ENCODE results near the gene MPC1. TPM values are rescaled to one million over a fixed set of nuclear protein-coding genes. Genes with fewer than 3 reads are reported as not detected.

The MPC1 gene
- total RNA-seq, 2 experiments from 2014 or later = 17.4 to 19.3 TPM

GRCh38 chr6:166370489-166370888 lies 12.3 kb downstream of the MPC1 start:
- no peak overlapping the region for H3K4me3 ChIP-seq (ENCODE audit: low read length)
- peaks cover 12% of the 10 kb centered on the region for H3K36me3 ChIP-seq (ENCODE audit: insufficient read depth, low read length)
- no peaks in the 10 kb centered on the region for H3K9me3 ChIP-seq (ENCODE audit: control insufficient read depth in 1 of 2, insufficient read depth in 1 of 2, low read length in 2 of 2)
- H3K4me1 ChIP-seq (ENCODE audit: insufficient read depth, low read length) = no peaks in the 10 kb centered on the region
- no peak overlapping the region for H3K27ac ChIP-seq (ENCODE audit: low read depth in 1 of 2, low read length in 2 of 2)
- H3K27me3 Mint-ChIP-seq = no peaks in the 10 kb centered on the region
- TF ChIP-seq, protein P1, sequence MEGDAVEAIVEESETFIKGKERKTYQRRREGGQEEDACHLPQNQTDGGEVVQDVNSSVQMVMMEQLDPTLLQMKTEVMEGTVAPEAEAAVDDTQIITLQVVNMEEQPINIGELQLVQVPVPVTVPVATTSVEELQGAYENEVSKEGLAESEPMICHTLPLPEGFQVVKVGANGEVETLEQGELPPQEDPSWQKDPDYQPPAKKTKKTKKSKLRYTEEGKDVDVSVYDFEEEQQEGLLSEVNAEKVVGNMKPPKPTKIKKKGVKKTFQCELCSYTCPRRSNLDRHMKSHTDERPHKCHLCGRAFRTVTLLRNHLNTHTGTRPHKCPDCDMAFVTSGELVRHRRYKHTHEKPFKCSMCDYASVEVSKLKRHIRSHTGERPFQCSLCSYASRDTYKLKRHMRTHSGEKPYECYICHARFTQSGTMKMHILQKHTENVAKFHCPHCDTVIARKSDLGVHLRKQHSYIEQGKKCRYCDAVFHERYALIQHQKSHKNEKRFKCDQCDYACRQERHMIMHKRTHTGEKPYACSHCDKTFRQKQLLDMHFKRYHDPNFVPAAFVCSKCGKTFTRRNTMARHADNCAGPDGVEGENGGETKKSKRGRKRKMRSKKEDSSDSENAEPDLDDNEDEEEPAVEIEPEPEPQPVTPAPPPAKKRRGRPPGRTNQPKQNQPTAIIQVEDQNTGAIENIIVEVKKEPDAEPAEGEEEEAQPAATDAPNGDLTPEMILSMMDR (IDR thresholded peaks at IDR 0.05) = no peak
- intact Hi-C loops (cut with DNase I, micrococcal nuclease) = no loop called here
- CTCF ChIA-PET = interaction anchor here (2.2 kb wide), 1 partner anchor 11 kb away, joined by 8 read pairs; no protein-coding TSS in a partner anchor
- H3K27me3 ChIP-seq (ENCODE audit: control insufficient read depth in 1 of 2, insufficient read depth in 2 of 2, low read length in 2 of 2) = no peaks in the 10 kb centered on the region
- POLR2A ChIA-PET = no interaction called here
- H3K9me3 Mint-ChIP-seq = no peaks in the 10 kb centered on the region
- no peak for ATAC-seq (ENCODE audit: poor library complexity)
- H3K36me3 Mint-ChIP-seq (ENCODE audit: low read depth) = peaks cover 11% of the 10 kb centered on the region
- H3K4me3 Mint-ChIP-seq = no peak overlapping the region
- no peak overlapping the region for H3K27ac Mint-ChIP-seq
- DNase-seq = no peak
- no peaks in the 10 kb centered on the region for H3K4me1 Mint-ChIP-seq (ENCODE audit: low read depth)

DNA sequence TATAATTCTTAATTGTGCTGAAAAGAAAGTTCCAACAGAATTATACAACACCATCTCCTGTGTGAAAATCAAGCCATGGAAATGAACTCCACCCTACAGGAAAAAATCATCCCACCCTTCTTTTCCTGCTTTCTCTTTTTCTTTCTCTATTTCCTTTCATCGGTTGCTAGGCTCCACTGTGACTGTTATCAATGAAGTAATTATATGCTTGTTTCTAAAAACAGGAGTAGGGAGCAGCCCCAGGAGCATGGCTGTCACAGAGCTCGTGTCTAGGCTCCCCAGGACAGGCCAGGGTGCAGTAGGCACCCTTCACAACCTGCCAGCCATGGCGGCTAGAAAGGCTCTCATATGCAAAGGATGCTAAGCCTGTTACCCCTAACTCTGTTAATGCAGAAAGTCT lies 13.0 kb downstream of the MPC1 start:
- H3K4me3 Mint-ChIP-seq = no peak overlapping the region
- peaks cover 15% of the 10 kb centered on the region for H3K36me3 Mint-ChIP-seq (ENCODE audit: low read depth)
- H3K4me1 Mint-ChIP-seq (ENCODE audit: low read depth) = no peaks in the 10 kb centered on the region
- TF ChIP-seq, protein P1 (IDR thresholded peaks at IDR 0.05) = no peak
- H3K27me3 Mint-ChIP-seq = no peaks in the 10 kb centered on the region
- no peak for ATAC-seq (ENCODE audit: poor library complexity)
- ChIA-PET POLR2A (no interaction called here), CTCF (no interaction called here)
- intact Hi-C loops (cut with DNase I, micrococcal nuclease) = no loop called here
- Histone ChIP-seq H3K4me1 (ENCODE audit: insufficient read depth, low read length) (no peaks in the 10 kb centered on the region), H3K27ac (ENCODE audit: low read depth in 1 of 2, low read length in 2 of 2) (no peak overlapping the region), H3K4me3 (ENCODE audit: low read length) (no peak overlapping the region), H3K36me3 (ENCODE audit: insufficient read depth, low read length) (peaks cover 17% of the 10 kb centered on the region), H3K9me3 (ENCODE audit: control insufficient read depth in 1 of 2, insufficient read depth in 1 of 2, low read length in 2 of 2) (no peaks in the 10 kb centered on the region), H3K27me3 (ENCODE audit: control insufficient read depth in 1 of 2, insufficient read depth in 2 of 2, low read length in 2 of 2) (no peaks in the 10 kb centered on the region)
- no peak for DNase-seq
- H3K9me3 Mint-ChIP-seq = no peaks in the 10 kb centered on the region
- no peak overlapping the region for H3K27ac Mint-ChIP-seq

GRCh38 chr6:166366921-166367320 lies 15.8 kb downstream of the MPC1 start:
- no peaks in the 10 kb centered on the region for H3K4me1 Mint-ChIP-seq (ENCODE audit: low read depth)
- intact Hi-C loops (cut with DNase I, micrococcal nuclease) = no loop called here
- DNase-seq (no peak), ATAC-seq (ENCODE audit: poor library complexity) (no peak)
- H3K36me3 ChIP-seq (ENCODE audit: insufficient read depth, low read length) = peaks cover 34% of the 10 kb centered on the region
- H3K36me3 Mint-ChIP-seq (ENCODE audit: low read depth) = peaks cover 37% of the 10 kb centered on the region
- POLR2A ChIA-PET = no interaction called here
- no peaks in the 10 kb centered on the region for H3K9me3 ChIP-seq (ENCODE audit: control insufficient read depth in 1 of 2, insufficient read depth in 1 of 2, low read length in 2 of 2)
- TF ChIP-seq, protein P1 (IDR thresholded peaks at IDR 0.05) = no peak
- CTCF ChIA-PET = interaction anchor here (1.2 kb wide), 1 partner anchor 34 kb away, joined by 3 read pairs; no protein-coding TSS in a partner anchor
- H3K4me3 ChIP-seq (ENCODE audit: low read length) = no peak overlapping the region
- H3K4me1 ChIP-seq (ENCODE audit: insufficient read depth, low read length) = no peaks in the 10 kb centered on the region
- H3K9me3 Mint-ChIP-seq = no peaks in the 10 kb centered on the region
- no peaks in the 10 kb centered on the region for H3K27me3 ChIP-seq (ENCODE audit: control insufficient read depth in 1 of 2, insufficient read depth in 2 of 2, low read length in 2 of 2)
- H3K27ac Mint-ChIP-seq = no peak overlapping the region
- no peak overlapping the region for H3K4me3 Mint-ChIP-seq
- H3K27me3 Mint-ChIP-seq = no peaks in the 10 kb centered on the region
- no peak overlapping the region for H3K27ac ChIP-seq (ENCODE audit: low read depth in 1 of 2, low read length in 2 of 2)

Data from CD4-positive, alpha-beta T cell (primary cell).